Raji (cell line): ENCODE measurements around the gene KRTAP23-1.

Source experiments
- POLR2A ChIP-seq: IDR thresholded peaks from 2 replicates; pipeline ENCODE4 v1.6.1; 2011; ENCODE audit warnings: low read depth, low read length, control low read depth; ENCODE audit not compliant: insufficient read depth

KRTAP23-1 gene

DNA sequence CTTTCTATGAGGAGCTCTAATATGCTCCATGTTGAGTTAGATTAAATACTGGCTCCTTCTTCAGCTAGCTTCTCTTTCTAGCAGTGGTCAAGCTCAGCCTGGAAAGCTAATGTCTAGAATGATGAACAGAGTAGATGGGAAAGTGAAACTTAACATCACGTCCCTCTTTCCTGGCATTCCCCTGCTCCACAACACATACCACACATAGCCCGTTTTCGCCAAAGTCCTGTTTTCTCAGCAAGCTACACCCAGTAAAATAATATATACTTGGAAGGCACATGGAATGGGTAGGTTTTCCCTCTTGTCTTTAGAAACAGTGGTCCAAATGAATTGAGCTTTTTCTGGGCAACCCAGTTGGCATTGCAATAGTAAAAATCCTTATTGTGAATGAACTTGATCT is 14.7 kb downstream of the KRTAP23-1 start:
- TF ChIP-seq POLR2A, result no peak

GRCh38 chr21:30332681-30333080 is 15.7 kb downstream of the KRTAP23-1 start:
- no peak for TF ChIP-seq POLR2A

DNA sequence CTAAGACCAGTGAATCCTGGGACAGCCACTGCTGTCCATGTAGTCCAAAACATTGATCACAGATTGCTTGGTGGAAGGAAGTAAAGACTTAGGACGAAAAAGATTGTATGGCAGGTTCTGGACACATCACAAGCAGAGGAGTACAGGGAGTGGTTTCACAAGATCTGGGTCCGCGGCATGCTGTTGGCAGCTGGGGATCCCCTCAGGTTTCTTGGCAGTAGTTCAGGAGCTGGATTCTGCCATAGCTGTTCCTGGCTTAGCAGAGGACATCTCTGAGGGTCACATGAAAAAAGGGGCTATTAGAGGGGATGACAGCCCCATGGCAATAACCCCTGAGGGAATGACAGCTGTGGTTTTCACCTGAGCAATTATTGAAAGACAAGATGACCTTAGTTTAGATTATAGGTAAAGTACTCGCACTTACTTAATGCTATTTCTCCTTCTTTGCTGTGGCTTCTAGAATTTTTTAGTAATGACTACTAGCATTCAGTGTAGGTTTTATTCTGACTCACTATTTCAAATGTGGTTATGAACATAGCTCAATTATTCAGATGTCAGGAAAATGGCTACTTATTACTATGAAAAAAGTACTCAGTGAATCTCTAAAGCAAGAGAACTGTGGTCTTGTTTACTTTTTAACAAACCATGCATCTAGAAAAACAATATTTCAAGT is 19.1 kb downstream of the KRTAP23-1 start:
- TF ChIP-seq POLR2A, result no peak

DNA sequence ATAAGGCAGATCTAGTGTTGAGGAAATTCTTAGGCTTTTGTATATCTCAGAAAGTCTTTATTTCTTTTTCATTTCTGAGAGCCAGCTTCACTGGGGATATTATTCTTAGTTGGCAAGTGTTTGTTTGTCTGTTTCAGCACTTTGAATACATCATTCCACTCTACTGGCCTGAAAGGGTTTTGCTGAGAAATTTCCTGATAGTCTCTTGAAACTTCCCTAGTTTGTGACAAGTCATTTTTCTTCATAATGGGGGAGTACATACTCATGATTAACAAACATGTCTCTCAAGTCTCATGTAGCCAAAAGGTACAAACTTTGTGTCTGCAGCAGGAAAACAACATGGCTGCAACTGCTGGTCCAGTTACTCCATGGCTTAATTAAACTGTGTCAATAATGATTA is 22.0 kb downstream of the KRTAP23-1 start:
- no peak for TF ChIP-seq POLR2A

DNA sequence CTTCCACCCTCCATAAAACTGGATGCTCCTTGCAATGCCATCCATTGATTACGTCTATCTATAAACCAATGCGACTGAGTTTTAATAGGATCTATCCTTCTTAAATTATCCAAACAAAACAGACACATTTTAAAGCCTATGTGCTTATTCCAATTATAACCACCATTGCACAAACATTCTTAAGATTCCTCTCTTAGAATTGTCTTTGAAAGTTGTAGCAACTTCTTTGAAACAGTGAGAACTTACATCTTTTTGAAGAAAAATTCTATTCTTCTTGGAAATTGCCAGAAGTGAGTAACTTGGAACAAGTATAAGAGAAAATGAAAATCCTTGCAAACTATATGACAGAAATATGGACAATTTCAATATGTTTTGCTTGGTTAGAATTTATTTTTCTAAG is 28.2 kb downstream of the KRTAP23-1 start, which contains the start of gene KRTAP26-1:
Gene KRTAP26-1, minus strand, starts transcription at position 101 of the 400 bp plus-strand sequence. CDS start 280 bp downstream, outside the sequence.
- no peak for TF ChIP-seq POLR2A

DNA sequence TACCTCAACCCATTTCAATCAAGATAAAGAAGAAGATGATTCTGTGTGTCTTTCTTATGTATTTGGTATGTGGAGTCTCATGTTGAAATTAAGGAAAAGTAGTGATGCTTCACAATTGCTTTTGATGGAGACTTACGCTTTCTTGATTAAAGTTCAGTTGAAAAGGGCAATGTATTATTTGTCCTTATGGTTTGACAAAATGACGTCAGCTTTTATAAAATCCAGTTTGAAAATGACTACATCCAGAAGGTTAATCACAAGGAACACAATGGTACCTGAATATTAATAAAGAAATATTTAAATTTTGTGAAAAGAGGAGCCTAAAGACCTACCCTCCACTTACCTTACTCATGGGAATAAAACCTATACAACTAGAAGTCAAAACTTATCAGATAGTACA is 32.7 kb downstream of the KRTAP23-1 start:
- no peak for TF ChIP-seq POLR2A

DNA sequence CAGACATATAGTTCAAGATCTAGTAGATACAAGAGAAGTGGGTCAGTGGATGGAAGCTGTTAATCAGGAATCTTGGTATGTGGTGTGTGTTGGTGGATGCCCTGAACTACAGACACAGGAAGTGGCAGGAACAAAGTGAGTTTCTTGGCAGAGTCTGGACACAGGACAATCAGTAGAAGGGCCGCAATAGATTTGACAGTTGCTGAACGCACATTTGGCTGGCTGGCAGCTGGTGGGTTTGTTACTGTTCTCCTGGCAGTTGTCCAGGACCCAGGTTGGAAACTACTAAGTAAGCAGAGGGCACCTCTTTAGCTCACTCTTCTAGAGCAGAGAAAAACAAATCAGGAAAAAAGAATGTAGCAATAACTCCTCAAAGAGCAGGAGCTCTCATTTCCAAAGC is 41.5 kb downstream of the KRTAP23-1 start:
- TF ChIP-seq POLR2A, result no peak

DNA sequence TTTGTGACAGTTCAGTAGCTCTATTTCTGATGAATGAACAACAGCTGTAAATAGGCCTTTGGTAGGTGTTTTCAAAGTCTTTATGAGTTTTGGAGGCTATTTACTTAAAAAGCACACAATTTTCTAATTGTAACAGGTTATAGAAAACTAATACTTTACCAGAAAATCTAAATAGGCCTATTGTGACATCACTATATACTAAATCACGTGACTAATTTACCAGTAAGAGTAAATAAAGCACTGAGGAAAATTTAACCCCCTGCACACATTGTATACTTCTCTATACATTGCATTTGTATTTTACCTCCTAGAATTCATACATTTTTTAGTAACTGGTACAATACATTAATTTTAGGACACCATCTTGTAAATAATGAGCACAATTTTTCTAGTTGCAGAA is 43.3 kb downstream of the KRTAP23-1 start:
- TF ChIP-seq POLR2A, result no peak
